K562 (cell line): ENCODE data around the gene NOC4L.

Source experiments
- CTCF ChIP-seq, 3 experiments: IDR thresholded peaks in 2 of 3; conservative IDR thresholded peaks in 1 of 3; 2 replicates each; pipeline ENCODE4 v1.5.1; 2011 to 2012; ENCODE audit warnings: low read length in 3 of 3, mild to moderate bottlenecking in 3 of 3, control low read depth in 2 of 3, improper control_type of control experiment in 1 of 3, inconsistent platforms in 1 of 3, low read depth in 1 of 3, mixed read lengths in 1 of 3, moderate library complexity in 1 of 3; ENCODE audit not compliant: insufficient read depth in 2 of 3
- CUX1 ChIP-seq: fragments of 200-800 bp; sonication (Bioruptor generic); IDR thresholded peaks from 2 replicates; pipeline ENCODE4 v1.6.1; 2016; ENCODE audit warnings: missing genetic modification characterization, missing compliant biosample characterization
- ESRRA ChIP-seq: fragments of 450-650 bp; IDR thresholded peaks from 2 replicates; pipeline ENCODE4 v1.6.1; 2014; ENCODE audit warnings: low read depth, mild to moderate bottlenecking, moderate library complexity, borderline replicate concordance
- FOS ChIP-seq: IDR thresholded peaks from 3 replicates; pipeline ENCODE4 v1.6.1; 2011; ENCODE audit not compliant: insufficient read length; ENCODE audit errors: extremely low read depth
- HES1 ChIP-seq: fragments of 450-650 bp; IDR thresholded peaks from 2 replicates; pipeline ENCODE4 v1.6.1; 2016; ENCODE audit warnings: low read depth, mild to moderate bottlenecking, moderate library complexity
- PHB ChIP-seq: fragments of 250-450 bp; sonication (Bioruptor Pico); IDR thresholded peaks from 2 replicates; pipeline ENCODE4 v1.5.0; 2021
- POLR2AphosphoS5 ChIP-seq: IDR thresholded peaks from 2 replicates; pipeline ENCODE4 v1.6.1; 2011; ENCODE audit warnings: mild to moderate bottlenecking, low read depth, low read length, moderate library complexity; ENCODE audit not compliant: control insufficient read depth, insufficient read depth
- ZBTB7A ChIP-seq: IDR thresholded peaks from 2 replicates; pipeline ENCODE4 v1.6.1; 2011; ENCODE audit warnings: low read depth, mild to moderate bottlenecking, low read length, moderate library complexity, borderline replicate concordance; ENCODE audit not compliant: control insufficient read depth
- ZNF408 ChIP-seq: fragments of 250-450 bp; sonication (Bioruptor Pico); IDR thresholded peaks from 2 replicates; pipeline ENCODE4 v1.4.0; 2020; ENCODE audit warnings: low read depth, mild to moderate bottlenecking, moderate library complexity

- no peak for TF ChIP-seq FOS
- TF ChIP-seq CUX1 (CRISPR knock-in tag), result no peak
- TF ChIP-seq CTCF (IDR thresholded peaks at IDR 0.05 in 2 of 3, conservative IDR thresholded peaks at IDR 0.05 in 1 of 3; ENCODE audit: insufficient read depth in 2 of 3, low read depth in 1 of 3, low read length in 3 of 3), result no peak
- no peak for TF ChIP-seq POLR2AphosphoS5
- TF ChIP-seq HES1, result no peak
- no peak for TF ChIP-seq ESRRA
- TF ChIP-seq ZBTB7A, result no peak
- no peak for TF ChIP-seq PHB (CRISPR knock-in tag)
- TF ChIP-seq ZNF408 (CRISPR knock-in tag), result no peak
These were observed 28.8 kb upstream of the NOC4L start for GRCh38 chr12:132115500-132115899.
